ENCODE measurements around the gene RPTOR. TPM values are rescaled to one million over a fixed set of nuclear protein-coding genes. Genes with fewer than 3 reads are reported as not detected.

RPTOR gene
- total RNA-seq, 4 donors from 2014 or later, result 47.6 to 56.9 (median 55.4) TPM

- DNase-seq (no peak), ATAC-seq (no peak)
- intact Hi-C loops (cut with DNase I; ENCODE audit: low total_unique reads) (no loop called here), in situ Hi-C loops (cut with MboI; ENCODE audit: low sequenced_read_pairs in 4 of 4) (no loop called here)
- TF ChIP-seq CTCF (IDR thresholded peaks at IDR 0.05 in 4 of 5, conservative IDR thresholded peaks at IDR 0.05 in 1 of 5) (no peak), POLR2A (IDR thresholded peaks at IDR 0.05) (no peak)
- no peaks in the 10 kb centered on the region for H3K27me3 ChIP-seq
- H3K36me3 ChIP-seq, result no peaks in the 10 kb centered on the region
- H3K4me1 ChIP-seq, result peaks cover 8 to 10% of the 10 kb centered on the region in 2 donors
- no peak overlapping the region for H3K4me3 ChIP-seq
- H3K27ac ChIP-seq, result no peak overlapping the region
- no peaks in the 10 kb centered on the region for H3K9me3 ChIP-seq
Observed at GRCh38 chr17:80738020-80738808, 193.6 kb downstream of the RPTOR start.

- no peaks in the 10 kb centered on the region for H3K9me3 ChIP-seq
- DNase-seq (no peak), ATAC-seq (no peak)
- no peaks in the 10 kb centered on the region for H3K36me3 ChIP-seq
- H3K27ac ChIP-seq, result no peak overlapping the region
- in situ Hi-C loops (cut with MboI; ENCODE audit: low sequenced_read_pairs in 4 of 4) (no loop called here), intact Hi-C loops (cut with DNase I; ENCODE audit: low total_unique reads) (no loop called here)
- peaks cover 8 to 14% of the 10 kb centered on the region in 2 donors for H3K4me1 ChIP-seq
- no peak for TF ChIP-seq POLR2A (IDR thresholded peaks at IDR 0.05)
- TF ChIP-seq CTCF (IDR thresholded peaks at IDR 0.05 in 4 of 5, conservative IDR thresholded peaks at IDR 0.05 in 1 of 5), result no peak
- no peaks in the 10 kb centered on the region for H3K27me3 ChIP-seq
- H3K4me3 ChIP-seq, result no peak overlapping the region
Observed at GRCh38 chr17:80738987-80739730, 194.5 kb downstream of the RPTOR start.

GRCh38 chr17:80740141-80740540, 195.5 kb downstream of the RPTOR start:
- in situ Hi-C loops (cut with MboI; ENCODE audit: low sequenced_read_pairs in 4 of 4), result no loop called here
- intact Hi-C loops (cut with DNase I; ENCODE audit: low total_unique reads), result no loop called here
- DNase-seq, result no peak
- Histone ChIP-seq H3K4me1 (peaks cover 13 to 15% of the 10 kb centered on the region in 2 donors), H3K9me3 (no peaks in the 10 kb centered on the region), H3K36me3 (no peaks in the 10 kb centered on the region), H3K4me3 (no peak overlapping the region), H3K27me3 (no peaks in the 10 kb centered on the region), H3K27ac (no peak overlapping the region)
- TF ChIP-seq CTCF (IDR thresholded peaks at IDR 0.05 in 4 of 5, conservative IDR thresholded peaks at IDR 0.05 in 1 of 5), result no peak
- TF ChIP-seq POLR2A (IDR thresholded peaks at IDR 0.05), result no peak
- ATAC-seq, result no peak

GRCh38 chr17:80742091-80742490, 197.5 kb downstream of the RPTOR start:
- Histone ChIP-seq H3K4me1 (peaks cover 24 to 28% of the 10 kb centered on the region in 2 donors), H3K4me3 (no peak overlapping the region), H3K36me3 (no peaks in the 10 kb centered on the region), H3K9me3 (no peaks in the 10 kb centered on the region), H3K27ac (peak overlapping the region; percentile 79 to 96 (median 84)), H3K27me3 (no peaks in the 10 kb centered on the region)
- peak; percentile 32 to 53 for DNase-seq
- intact Hi-C loops (cut with DNase I; ENCODE audit: low total_unique reads), result no loop called here
- peak; percentile 29 to 32 for ATAC-seq
- in situ Hi-C loops (cut with MboI; ENCODE audit: low sequenced_read_pairs in 4 of 4), result no loop called here
- TF ChIP-seq POLR2A (IDR thresholded peaks at IDR 0.05) (no peak), CTCF (IDR thresholded peaks at IDR 0.05 in 4 of 5, conservative IDR thresholded peaks at IDR 0.05 in 1 of 5) (no peak)

Measured in gastrocnemius medialis (tissue), 4 donors.